SK-N-SH (cell line): ENCODE data around the gene DOCK10. TPM values are rescaled to one million over a fixed set of nuclear protein-coding genes. Genes with fewer than 3 reads are reported as not detected.

Experiments
- CTCF ChIA-PET: fragments of 300-600, 350-600 bp; formaldehyde crosslinking; extraction: SDS; loops from one replicate; lab custom pipeline; 2021; lab: Yijun Ruan, JAX
- POLR2A ChIA-PET: fragments of 350-600 bp; sonication (Branson Sonifier 250); formaldehyde crosslinking; extraction: SDS; loops from one replicate; lab custom pipeline; 2020; ENCODE audit warnings: antibody characterized with exemption, inconsistent platforms; lab: Yijun Ruan, JAX
- DNase-seq: peaks from one replicate; pipeline ENCODE4 v3.0.0; 2012
- H2AFZ ChIP-seq: fragments of 200-600 bp; sonication (generic); 2 replicates; pipeline ENCODE4 v1.8.1; 2016; ENCODE audit warnings: antibody characterized with exemption, mild to moderate bottlenecking, low read depth
- H3F3A ChIP-seq: fragments of 200-600 bp; sonication (generic); replicated peaks from 2 replicates; pipeline ENCODE3; 2016; ENCODE audit warnings: antibody characterized with exemption, mild to moderate bottlenecking; ENCODE audit not compliant: insufficient read depth
- H3K27ac ChIP-seq, 2 experiments: fragments of 200-500 bp in 1 of 2; fragments of 200-600 bp in 1 of 2; sonication (Bioruptor generic) in 1 of 2; sonication (generic), shearing (Covaris generic) in 1 of 2; 2 replicates each; pipeline versions ENCODE4 v1.5.1 to v1.6.1; 2014 to 2016; ENCODE audit warnings: low read depth in 2 of 2, inconsistent platforms in 1 of 2, low read length in 1 of 2, mild to moderate bottlenecking in 1 of 2, mixed read lengths in 1 of 2
- H3K27me3 ChIP-seq: fragments of 200-600 bp; sonication (generic), shearing (Covaris generic); 2 replicates; pipeline ENCODE4 v1.6.1; 2016; ENCODE audit warnings: mixed run types; ENCODE audit not compliant: insufficient read depth
- H3K36me3 ChIP-seq, 2 experiments: fragments of 200-500 bp in 1 of 2; fragments of 200-600 bp in 1 of 2; sonication (Bioruptor generic) in 1 of 2; sonication (generic) in 1 of 2; replicated peaks in 1 of 2; 2 replicates each; pipeline versions ENCODE3 to v1.5.1; 2014 to 2016; ENCODE audit warnings: low read length in 1 of 2, mild to moderate bottlenecking in 1 of 2; ENCODE audit not compliant: insufficient read depth in 2 of 2, control insufficient read depth in 1 of 2
- H3K4me1 ChIP-seq, 2 experiments: fragments of 200-500 bp in 1 of 2; fragments of 200-600 bp in 1 of 2; sonication (Bioruptor generic) in 1 of 2; sonication (generic), shearing (Covaris generic) in 1 of 2; 2 replicates each; pipeline versions ENCODE4 v1.5.1 to v1.6.1; 2014 to 2016; ENCODE audit warnings: low read depth in 1 of 2, low read length in 1 of 2, mixed run types in 1 of 2; ENCODE audit not compliant: insufficient read depth in 2 of 2, control insufficient read depth in 1 of 2
- H3K4me2 ChIP-seq: fragments of 200-600 bp; sonication (generic), shearing (Covaris generic); 2 replicates; pipeline ENCODE4 v1.6.1; 2017; ENCODE audit warnings: mixed run types
- H3K4me3 ChIP-seq, 2 experiments: fragments of 200-500 bp in 1 of 2; fragments of 200-600 bp in 1 of 2; sonication (Bioruptor generic) in 1 of 2; sonication (generic), shearing (Covaris generic) in 1 of 2; 2 replicates each; pipeline versions ENCODE4 v1.5.1 to v1.8.1; 2014 to 2016; ENCODE audit warnings: low read depth in 2 of 2, inconsistent platforms in 1 of 2, low read length in 1 of 2, mild to moderate bottlenecking in 1 of 2, mixed read lengths in 1 of 2, moderate library complexity in 1 of 2
- H3K79me2 ChIP-seq: fragments of 200-600 bp; sonication (generic); 2 replicates; pipeline ENCODE4 v1.8.1; 2017; ENCODE audit warnings: mild to moderate bottlenecking; ENCODE audit not compliant: insufficient read depth
- H3K9ac ChIP-seq: fragments of 200-600 bp; sonication (generic); 2 replicates; pipeline ENCODE4 v1.6.1; 2017; ENCODE audit warnings: mixed run types
- H3K9me2 ChIP-seq: fragments of 200-600 bp; sonication (generic); 2 replicates; pipeline ENCODE4 v1.6.1; 2017; ENCODE audit warnings: mixed run types
- H3K9me3 ChIP-seq: fragments of 200-600 bp; sonication (generic); 2 replicates; pipeline ENCODE4 v1.6.1; 2017; ENCODE audit warnings: mixed run types, mild to moderate bottlenecking, moderate library complexity
- H4K20me1 ChIP-seq: fragments of 200-600 bp; sonication (generic); 2 replicates; pipeline ENCODE4 v1.6.1; 2017; ENCODE audit warnings: mild to moderate bottlenecking, mixed run types; ENCODE audit not compliant: insufficient read depth
- ELF1 ChIP-seq: IDR thresholded peaks from 2 replicates; pipeline ENCODE4 v1.4.0; 2012
- EP300 ChIP-seq, 2 experiments: IDR thresholded peaks; 2 replicates each; pipeline versions ENCODE4 v1.4.0 to v1.6.1; 2012; ENCODE audit warnings: borderline replicate concordance in 1 of 2, low read depth in 1 of 2, low read length in 1 of 2
- FOSL2 ChIP-seq: IDR thresholded peaks from 2 replicates; pipeline ENCODE4 v1.4.0; 2012; ENCODE audit warnings: low read depth, mild to moderate bottlenecking, moderate library complexity, borderline replicate concordance
- FOXM1 ChIP-seq: IDR thresholded peaks from 2 replicates; pipeline ENCODE4 v1.4.0; 2012; ENCODE audit warnings: low read depth, mild to moderate bottlenecking
- GATA2 ChIP-seq: sonication (generic); formaldehyde crosslinking; IDR thresholded peaks from 2 replicates; pipeline ENCODE4 v1.5.0; 2020; ENCODE audit warnings: mild to moderate bottlenecking, missing genetic modification reagents
- JUND ChIP-seq: IDR thresholded peaks from 2 replicates; pipeline ENCODE4 v1.4.0; 2012
- MAX ChIP-seq: IDR thresholded peaks from 2 replicates; pipeline ENCODE4 v1.4.0; 2012; ENCODE audit warnings: low read depth
- MEF2A ChIP-seq: IDR thresholded peaks from 2 replicates; pipeline ENCODE4 v1.4.0; 2012; ENCODE audit warnings: low read depth, borderline replicate concordance
- NFIC ChIP-seq: IDR thresholded peaks from 2 replicates; pipeline ENCODE4 v1.4.0; 2012; ENCODE audit warnings: borderline replicate concordance
- NRF1 ChIP-seq: IDR thresholded peaks from 2 replicates; pipeline ENCODE4 v1.6.1; 2012; ENCODE audit warnings: low read depth, mild to moderate bottlenecking, low read length
- POLR2AphosphoS5 ChIP-seq: IDR thresholded peaks from 2 replicates; pipeline ENCODE4 v1.6.1; 2012; ENCODE audit warnings: low read depth, low read length
- RAD21 ChIP-seq: IDR thresholded peaks from 2 replicates; pipeline ENCODE4 v1.6.1; 2012; ENCODE audit warnings: mild to moderate bottlenecking, low read length
- RCOR1 ChIP-seq: fragments of 150-350 bp; IDR thresholded peaks from 2 replicates; pipeline ENCODE4 v1.6.1; 2017; ENCODE audit warnings: antibody characterized with exemption, low read length
- RFX5 ChIP-seq: IDR thresholded peaks from 2 replicates; pipeline ENCODE4 v1.6.1; 2012; ENCODE audit warnings: mild to moderate bottlenecking, improper control_type of control experiment, low read length
- RXRA ChIP-seq: IDR thresholded peaks from 2 replicates; pipeline ENCODE4 v1.4.0; 2012; ENCODE audit warnings: low read depth, mild to moderate bottlenecking, borderline replicate concordance
- TAF1 ChIP-seq: IDR thresholded peaks from 2 replicates; pipeline ENCODE4 v1.6.1; 2012; ENCODE audit warnings: low read depth, mild to moderate bottlenecking, low read length, moderate library complexity, borderline replicate concordance
- TCF12 ChIP-seq: IDR thresholded peaks from 2 replicates; pipeline ENCODE4 v1.4.0; 2012
- YY1 ChIP-seq: IDR thresholded peaks from 2 replicates; pipeline ENCODE4 v1.4.0; 2012; ENCODE audit warnings: low read depth, mild to moderate bottlenecking
- WGBS: methylation state at CpG from one replicate; pipeline ENCODE4 v1.1.6; 2017; ENCODE audit warnings: low lambda C conversion rate; 5-methylcytosine and 5-hydroxymethylcytosine counted together
- polyA plus RNA-seq, 3 experiments: library from polyadenylated mRNA; depleted of rRNA; stranded (reverse); fragments of >200 nt; gene quantifications; 2 replicates each; pipeline ENCODE4 v1.2.3, GENCODE V29; 2012
- TF ChIP-seq, protein P1 (sequence below): fragments of 200-600 bp; sonication (generic); IDR thresholded peaks from 2 replicates; pipeline ENCODE4 v1.6.1; 2017; ENCODE audit warnings: antibody characterized with exemption, mild to moderate bottlenecking, moderate library complexity
- TF ChIP-seq, protein P2 (sequence below): IDR thresholded peaks from 2 replicates; pipeline ENCODE4 v1.4.0; 2012; ENCODE audit warnings: low read depth, borderline replicate concordance
- TF ChIP-seq, protein P3 (sequence below): IDR thresholded peaks from 2 replicates; pipeline ENCODE4; 2012
- TF ChIP-seq, protein P4 (sequence below): IDR thresholded peaks from 2 replicates; pipeline ENCODE4 v1.4.0; 2012; ENCODE audit warnings: low read depth, borderline replicate concordance

Gene DOCK10
- polyA plus RNA-seq, 1 of the 3 experiments (the other 2 are of a cell fraction) = 24.1 TPM

- POLR2A ChIA-PET = no interaction called here
- peaks cover 6 to 13% of the 10 kb centered on the region in 2 experiments for H3K4me1 ChIP-seq
- no peaks in the 10 kb centered on the region for H3K9me2 ChIP-seq
- peaks cover 39% of the 10 kb centered on the region; the same call in 1 of the 2 replicates for H3K79me2 ChIP-seq
- H3K4me2 ChIP-seq = no peak overlapping the region
- H3K9ac ChIP-seq = no peak overlapping the region
- CTCF ChIA-PET = interaction anchor here (1.4 kb wide), 1 partner anchor 704 kb away, joined by 3 read pairs; no protein-coding TSS in a partner anchor
- H3K27me3 ChIP-seq = no peaks in the 10 kb centered on the region
- H3K36me3 ChIP-seq = peaks cover 0 to 4% of the 10 kb centered on the region in 2 experiments
- no peak overlapping the region for H2AFZ ChIP-seq
- H3K4me3 ChIP-seq = no peak overlapping the region
- H3F3A ChIP-seq = peaks cover 14% of the 10 kb centered on the region
- no peak overlapping the region for H3K27ac ChIP-seq
- H4K20me1 ChIP-seq = no peaks in the 10 kb centered on the region
- WGBS = 96% methylated on average over 3 of the region's 3 CpGs
- no peak for DNase-seq
- TF ChIP-seq TCF12 (no peak), GATA2 (CRISPR knock-in tag) (no peak), MEF2A (no peak), EP300 (IDR thresholded peaks at IDR 0.05; ENCODE audit: borderline replicate concordance in 1 of 2, low read depth in 1 of 2, low read length in 1 of 2) (no peak), RFX5 (no peak), ELF1 (no peak), RAD21 (no peak), NFIC (no peak), FOSL2 (no peak), RCOR1 (no peak), NRF1 (no peak)
- TF ChIP-seq, protein P1, sequence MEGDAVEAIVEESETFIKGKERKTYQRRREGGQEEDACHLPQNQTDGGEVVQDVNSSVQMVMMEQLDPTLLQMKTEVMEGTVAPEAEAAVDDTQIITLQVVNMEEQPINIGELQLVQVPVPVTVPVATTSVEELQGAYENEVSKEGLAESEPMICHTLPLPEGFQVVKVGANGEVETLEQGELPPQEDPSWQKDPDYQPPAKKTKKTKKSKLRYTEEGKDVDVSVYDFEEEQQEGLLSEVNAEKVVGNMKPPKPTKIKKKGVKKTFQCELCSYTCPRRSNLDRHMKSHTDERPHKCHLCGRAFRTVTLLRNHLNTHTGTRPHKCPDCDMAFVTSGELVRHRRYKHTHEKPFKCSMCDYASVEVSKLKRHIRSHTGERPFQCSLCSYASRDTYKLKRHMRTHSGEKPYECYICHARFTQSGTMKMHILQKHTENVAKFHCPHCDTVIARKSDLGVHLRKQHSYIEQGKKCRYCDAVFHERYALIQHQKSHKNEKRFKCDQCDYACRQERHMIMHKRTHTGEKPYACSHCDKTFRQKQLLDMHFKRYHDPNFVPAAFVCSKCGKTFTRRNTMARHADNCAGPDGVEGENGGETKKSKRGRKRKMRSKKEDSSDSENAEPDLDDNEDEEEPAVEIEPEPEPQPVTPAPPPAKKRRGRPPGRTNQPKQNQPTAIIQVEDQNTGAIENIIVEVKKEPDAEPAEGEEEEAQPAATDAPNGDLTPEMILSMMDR = no peak
- TF ChIP-seq, protein P2, sequence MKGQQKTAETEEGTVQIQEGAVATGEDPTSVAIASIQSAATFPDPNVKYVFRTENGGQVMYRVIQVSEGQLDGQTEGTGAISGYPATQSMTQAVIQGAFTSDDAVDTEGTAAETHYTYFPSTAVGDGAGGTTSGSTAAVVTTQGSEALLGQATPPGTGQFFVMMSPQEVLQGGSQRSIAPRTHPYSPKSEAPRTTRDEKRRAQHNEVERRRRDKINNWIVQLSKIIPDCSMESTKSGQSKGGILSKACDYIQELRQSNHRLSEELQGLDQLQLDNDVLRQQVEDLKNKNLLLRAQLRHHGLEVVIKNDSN = no peak
- no peaks in the 10 kb centered on the region for H3K9me3 ChIP-seq
These were observed 85.6 kb downstream of the DOCK10 start for GRCh38 chr2:224956706-224957105.

- Histone ChIP-seq H4K20me1 (no peaks in the 10 kb centered on the region), H3K9me2 (no peaks in the 10 kb centered on the region), H3K27me3 (no peaks in the 10 kb centered on the region), H3K9ac (no peak overlapping the region), H3K9me3 (no peaks in the 10 kb centered on the region), H3K36me3 (peaks cover 0 to 4% of the 10 kb centered on the region in 2 experiments), H2AFZ (no peak overlapping the region), H3K4me1 (peaks cover 6 to 13% of the 10 kb centered on the region in 2 experiments), H3K4me3 (no peak overlapping the region), H3K27ac (no peak overlapping the region; a peak in 1 of 4 replicates), H3K79me2 (peaks cover 41% of the 10 kb centered on the region), H3K4me2 (no peak overlapping the region), H3F3A (peaks cover 14% of the 10 kb centered on the region)
- no peak for DNase-seq
- POLR2A ChIA-PET = no interaction called here
- CTCF ChIA-PET = interaction anchor here (0.5 kb wide), 1 partner anchor 169 kb away, joined by 4 read pairs; no protein-coding TSS in a partner anchor
- TF ChIP-seq, protein P3, sequence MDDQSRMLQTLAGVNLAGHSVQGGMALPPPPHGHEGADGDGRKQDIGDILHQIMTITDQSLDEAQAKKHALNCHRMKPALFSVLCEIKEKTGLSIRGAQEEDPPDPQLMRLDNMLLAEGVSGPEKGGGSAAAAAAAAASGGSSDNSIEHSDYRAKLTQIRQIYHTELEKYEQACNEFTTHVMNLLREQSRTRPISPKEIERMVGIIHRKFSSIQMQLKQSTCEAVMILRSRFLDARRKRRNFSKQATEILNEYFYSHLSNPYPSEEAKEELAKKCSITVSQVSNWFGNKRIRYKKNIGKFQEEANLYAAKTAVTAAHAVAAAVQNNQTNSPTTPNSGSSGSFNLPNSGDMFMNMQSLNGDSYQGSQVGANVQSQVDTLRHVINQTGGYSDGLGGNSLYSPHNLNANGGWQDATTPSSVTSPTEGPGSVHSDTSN = no peak
- TF ChIP-seq TAF1 (no peak), EP300 (IDR thresholded peaks at IDR 0.05; ENCODE audit: borderline replicate concordance in 1 of 2, low read depth in 1 of 2, low read length in 1 of 2) (no peak), RXRA (no peak), YY1 (no peak), RAD21 (no peak), FOXM1 (no peak), MAX (no peak), JUND (no peak), GATA2 (CRISPR knock-in tag) (no peak), ELF1 (no peak), MEF2A (no peak), POLR2AphosphoS5 (no peak)
- TF ChIP-seq, protein P4, sequence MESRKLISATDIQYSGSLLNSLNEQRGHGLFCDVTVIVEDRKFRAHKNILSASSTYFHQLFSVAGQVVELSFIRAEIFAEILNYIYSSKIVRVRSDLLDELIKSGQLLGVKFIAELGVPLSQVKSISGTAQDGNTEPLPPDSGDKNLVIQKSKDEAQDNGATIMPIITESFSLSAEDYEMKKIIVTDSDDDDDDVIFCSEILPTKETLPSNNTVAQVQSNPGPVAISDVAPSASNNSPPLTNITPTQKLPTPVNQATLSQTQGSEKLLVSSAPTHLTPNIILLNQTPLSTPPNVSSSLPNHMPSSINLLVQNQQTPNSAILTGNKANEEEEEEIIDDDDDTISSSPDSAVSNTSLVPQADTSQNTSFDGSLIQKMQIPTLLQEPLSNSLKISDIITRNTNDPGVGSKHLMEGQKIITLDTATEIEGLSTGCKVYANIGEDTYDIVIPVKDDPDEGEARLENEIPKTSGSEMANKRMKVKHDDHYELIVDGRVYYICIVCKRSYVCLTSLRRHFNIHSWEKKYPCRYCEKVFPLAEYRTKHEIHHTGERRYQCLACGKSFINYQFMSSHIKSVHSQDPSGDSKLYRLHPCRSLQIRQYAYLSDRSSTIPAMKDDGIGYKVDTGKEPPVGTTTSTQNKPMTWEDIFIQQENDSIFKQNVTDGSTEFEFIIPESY = no peak
- TF ChIP-seq, protein P1 = no peak
These were observed 87.3 kb downstream of the DOCK10 start for GRCh38 chr2:224954980-224955379.
